HepG2 (cell line): ENCODE measurements around the gene CLBA1. TPM values are rescaled to one million over a fixed set of nuclear protein-coding genes. Genes with fewer than 3 reads are reported as not detected.

Source experiments
- AHR ChIP-seq: IDR thresholded peaks from 2 replicates; pipeline ENCODE4 v1.6.1; 2018; ENCODE audit warnings: missing genetic modification reagents, missing compliant biosample characterization
- CBX2 ChIP-seq, 2 experiments: fragments of 200-600 bp in 1 of 2; sonication (generic); formaldehyde crosslinking in 1 of 2; IDR thresholded peaks; 2 replicates each; pipeline versions ENCODE4 v1.7.0 to v1.8.1; 2018 to 2022; ENCODE audit warnings: low read depth in 2 of 2, low read length in 1 of 2, mild to moderate bottlenecking in 1 of 2, missing genetic modification reagents in 1 of 2
- FOXP1 ChIP-seq, 2 experiments: fragments of 450-650 bp in 1 of 2; IDR thresholded peaks; 2 replicates each; pipeline ENCODE4 v1.6.1; 2017 to 2018; ENCODE audit warnings: antibody characterized with exemption in 1 of 2
- MXI1 ChIP-seq: IDR thresholded peaks from 3 replicates; pipeline ENCODE4 v1.6.1; 2012; ENCODE audit warnings: low read depth, low read length, inconsistent platforms, borderline replicate concordance
- PRMT3 ChIP-seq: sonication (generic); formaldehyde crosslinking; IDR thresholded peaks from 2 replicates; pipeline ENCODE4 v1.8.1; 2022; ENCODE audit warnings: low read depth, mild to moderate bottlenecking, moderate library complexity, missing genetic modification reagents, borderline replicate concordance
- RNF2 ChIP-seq: fragments of 450-650 bp; conservative IDR thresholded peaks from 2 replicates; pipeline ENCODE4 v1.6.1; 2016; ENCODE audit warnings: low read depth
- RXRA ChIP-seq: sonication (generic); formaldehyde crosslinking; IDR thresholded peaks from 2 replicates; pipeline ENCODE4 v1.5.1; 2020; ENCODE audit warnings: missing genetic modification reagents
- ZC3H4 ChIP-seq: sonication (generic); formaldehyde crosslinking; IDR thresholded peaks from 2 replicates; pipeline ENCODE4 v1.4.0; 2020; ENCODE audit warnings: missing genetic modification reagents, borderline replicate concordance
- ZFP1 ChIP-seq: IDR thresholded peaks from 2 replicates; pipeline ENCODE4 v1.6.1; 2016
- ZFP41 ChIP-seq: sonication (generic); formaldehyde crosslinking; IDR thresholded peaks from 2 replicates; pipeline ENCODE4 v1.4.0; 2020; ENCODE audit warnings: mild to moderate bottlenecking, missing genetic modification reagents, borderline replicate concordance
- ZNF18 ChIP-seq: sonication (generic); formaldehyde crosslinking; IDR thresholded peaks from 2 replicates; pipeline ENCODE4 v1.8.0; 2022; ENCODE audit warnings: mild to moderate bottlenecking, missing genetic modification reagents; ENCODE audit not compliant: insufficient replicate concordance
- ZNF205 ChIP-seq: IDR thresholded peaks from 2 replicates; pipeline ENCODE4 v1.6.1; 2018; ENCODE audit warnings: missing biosample characterization, missing genetic modification reagents
- ZNF230 ChIP-seq: sonication (generic); formaldehyde crosslinking; IDR thresholded peaks from 2 replicates; pipeline ENCODE4 v1.4.0; 2020; ENCODE audit warnings: mild to moderate bottlenecking, missing genetic modification reagents
- ZNF317 ChIP-seq: sonication (generic); formaldehyde crosslinking; IDR thresholded peaks from 2 replicates; pipeline ENCODE4 v1.5.0; 2020; ENCODE audit warnings: mild to moderate bottlenecking, missing genetic modification reagents
- ZNF329 ChIP-seq: sonication (generic); formaldehyde crosslinking; IDR thresholded peaks from 2 replicates; pipeline ENCODE4 v1.9.0; 2021; ENCODE audit warnings: low read depth, mild to moderate bottlenecking, missing genetic modification reagents
- ZNF550 ChIP-seq: sonication (generic); formaldehyde crosslinking; IDR thresholded peaks from 2 replicates; pipeline ENCODE4 v1.4.0; 2020; ENCODE audit warnings: mild to moderate bottlenecking, missing genetic modification reagents, borderline replicate concordance
- ZNF607 ChIP-seq: sonication (generic); formaldehyde crosslinking; IDR thresholded peaks from 2 replicates; pipeline ENCODE4 v1.5.1; 2020; ENCODE audit warnings: missing genetic modification reagents, mild to moderate bottlenecking, borderline replicate concordance
- ZNF615 ChIP-seq: sonication (generic); formaldehyde crosslinking; IDR thresholded peaks from 2 replicates; pipeline ENCODE4 v1.5.0; 2020; ENCODE audit warnings: mild to moderate bottlenecking, missing genetic modification reagents, borderline replicate concordance
- ZNF660 ChIP-seq: sonication (generic); formaldehyde crosslinking; IDR thresholded peaks from 2 replicates; pipeline ENCODE4 v1.5.1; 2020; ENCODE audit warnings: mild to moderate bottlenecking, low read depth, missing genetic modification reagents, borderline replicate concordance
- polyA plus RNA-seq, 8 experiments: library from polyadenylated mRNA; depleted of rRNA in 3 of 8; stranded (reverse) in 7 of 8; unstranded in 1 of 8; fragments of >200 nt; fragmentation: Illumina TruSeq in 4 of 8; extraction: Trizol in 4 of 8; gene quantifications; 2 replicates each; pipeline versions ENCODE4 v1.2.1 to v1.2.3, GENCODE V29; 2011 to 2016; ENCODE audit warnings: low read depth in 4 of 8, missing spikeins in 1 of 8, mixed read lengths in 1 of 8; ENCODE audit not compliant: insufficient read depth in 1 of 8
- total RNA-seq, 5 experiments: library from RNA; depleted of rRNA; stranded (reverse); fragments of >200 nt; fragmentation: Illumina TruSeq; extraction: Trizol; gene quantifications; 2 replicates each; pipeline ENCODE4 v1.2.3, GENCODE V29; 2016; ENCODE audit warnings: low read depth in 1 of 5
- TF ChIP-seq, protein P1 (sequence below): sonication (generic); formaldehyde crosslinking; IDR thresholded peaks from 2 replicates; pipeline ENCODE4 v1.5.0; 2020; ENCODE audit warnings: mild to moderate bottlenecking, missing genetic modification reagents
- TF ChIP-seq, protein P2 (sequence below): sonication (generic); formaldehyde crosslinking; IDR thresholded peaks from 2 replicates; pipeline ENCODE4 v1.4.0; 2020; ENCODE audit warnings: missing genetic modification reagents

Gene CLBA1
- total and polyA plus RNA-seq, 2 of the 13 experiments (the other 11 are each of a cell fraction or from before 2014, with no cell fraction given), result 1.2 to 1.4 TPM

GRCh38 chr14:105020815-105021655, 35.4 kb downstream of the CLBA1 start, which contains the start of gene CDCA4 (continued):
- TF ChIP-seq PRMT3 (no peak), ZFP1 (CRISPR knock-in tag) (no peak), ZFP41 (CRISPR knock-in tag) (no peak), RXRA (CRISPR knock-in tag) (no peak; the same call in 1 of the 2 replicates), ZNF615 (no peak), FOXP1 (IDR thresholded peaks at IDR 0.05) (no peak), FOXP1 (CRISPR knock-in tag; IDR thresholded peaks at IDR 0.05) (no peak), ZNF550 (CRISPR knock-in tag) (no peak), AHR (CRISPR knock-in tag) (no peak; the same call in 1 of the 2 replicates), ZNF317 (CRISPR knock-in tag) (no peak), ZC3H4 (no peak), ZNF607 (CRISPR knock-in tag) (no peak; the same call in 1 of the 2 replicates), MXI1 (peak; percentile 89; the same call in 2 of the 3 replicates), ZNF230 (CRISPR knock-in tag) (no peak), RNF2 (0 out of 2 replicates have a peak, but pooled peaks have one; percentile 45), ZNF660 (CRISPR knock-in tag) (no peak), ZNF18 (CRISPR knock-in tag) (no peak), ZNF205 (no peak; the same call in 1 of the 2 replicates), ZNF329 (CRISPR knock-in tag) (no peak), CBX2 (IDR thresholded peaks at IDR 0.05; ENCODE audit: low read depth, low read length) (no peak), CBX2 (CRISPR knock-in tag; IDR thresholded peaks at IDR 0.05; ENCODE audit: low read depth) (no peak)
- TF ChIP-seq, protein P1, sequence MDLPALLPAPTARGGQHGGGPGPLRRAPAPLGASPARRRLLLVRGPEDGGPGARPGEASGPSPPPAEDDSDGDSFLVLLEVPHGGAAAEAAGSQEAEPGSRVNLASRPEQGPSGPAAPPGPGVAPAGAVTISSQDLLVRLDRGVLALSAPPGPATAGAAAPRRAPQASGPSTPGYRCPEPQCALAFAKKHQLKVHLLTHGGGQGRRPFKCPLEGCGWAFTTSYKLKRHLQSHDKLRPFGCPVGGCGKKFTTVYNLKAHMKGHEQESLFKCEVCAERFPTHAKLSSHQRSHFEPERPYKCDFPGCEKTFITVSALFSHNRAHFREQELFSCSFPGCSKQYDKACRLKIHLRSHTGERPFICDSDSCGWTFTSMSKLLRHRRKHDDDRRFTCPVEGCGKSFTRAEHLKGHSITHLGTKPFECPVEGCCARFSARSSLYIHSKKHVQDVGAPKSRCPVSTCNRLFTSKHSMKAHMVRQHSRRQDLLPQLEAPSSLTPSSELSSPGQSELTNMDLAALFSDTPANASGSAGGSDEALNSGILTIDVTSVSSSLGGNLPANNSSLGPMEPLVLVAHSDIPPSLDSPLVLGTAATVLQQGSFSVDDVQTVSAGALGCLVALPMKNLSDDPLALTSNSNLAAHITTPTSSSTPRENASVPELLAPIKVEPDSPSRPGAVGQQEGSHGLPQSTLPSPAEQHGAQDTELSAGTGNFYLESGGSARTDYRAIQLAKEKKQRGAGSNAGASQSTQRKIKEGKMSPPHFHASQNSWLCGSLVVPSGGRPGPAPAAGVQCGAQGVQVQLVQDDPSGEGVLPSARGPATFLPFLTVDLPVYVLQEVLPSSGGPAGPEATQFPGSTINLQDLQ (CRISPR knock-in tag), result no peak
- TF ChIP-seq, protein P2, sequence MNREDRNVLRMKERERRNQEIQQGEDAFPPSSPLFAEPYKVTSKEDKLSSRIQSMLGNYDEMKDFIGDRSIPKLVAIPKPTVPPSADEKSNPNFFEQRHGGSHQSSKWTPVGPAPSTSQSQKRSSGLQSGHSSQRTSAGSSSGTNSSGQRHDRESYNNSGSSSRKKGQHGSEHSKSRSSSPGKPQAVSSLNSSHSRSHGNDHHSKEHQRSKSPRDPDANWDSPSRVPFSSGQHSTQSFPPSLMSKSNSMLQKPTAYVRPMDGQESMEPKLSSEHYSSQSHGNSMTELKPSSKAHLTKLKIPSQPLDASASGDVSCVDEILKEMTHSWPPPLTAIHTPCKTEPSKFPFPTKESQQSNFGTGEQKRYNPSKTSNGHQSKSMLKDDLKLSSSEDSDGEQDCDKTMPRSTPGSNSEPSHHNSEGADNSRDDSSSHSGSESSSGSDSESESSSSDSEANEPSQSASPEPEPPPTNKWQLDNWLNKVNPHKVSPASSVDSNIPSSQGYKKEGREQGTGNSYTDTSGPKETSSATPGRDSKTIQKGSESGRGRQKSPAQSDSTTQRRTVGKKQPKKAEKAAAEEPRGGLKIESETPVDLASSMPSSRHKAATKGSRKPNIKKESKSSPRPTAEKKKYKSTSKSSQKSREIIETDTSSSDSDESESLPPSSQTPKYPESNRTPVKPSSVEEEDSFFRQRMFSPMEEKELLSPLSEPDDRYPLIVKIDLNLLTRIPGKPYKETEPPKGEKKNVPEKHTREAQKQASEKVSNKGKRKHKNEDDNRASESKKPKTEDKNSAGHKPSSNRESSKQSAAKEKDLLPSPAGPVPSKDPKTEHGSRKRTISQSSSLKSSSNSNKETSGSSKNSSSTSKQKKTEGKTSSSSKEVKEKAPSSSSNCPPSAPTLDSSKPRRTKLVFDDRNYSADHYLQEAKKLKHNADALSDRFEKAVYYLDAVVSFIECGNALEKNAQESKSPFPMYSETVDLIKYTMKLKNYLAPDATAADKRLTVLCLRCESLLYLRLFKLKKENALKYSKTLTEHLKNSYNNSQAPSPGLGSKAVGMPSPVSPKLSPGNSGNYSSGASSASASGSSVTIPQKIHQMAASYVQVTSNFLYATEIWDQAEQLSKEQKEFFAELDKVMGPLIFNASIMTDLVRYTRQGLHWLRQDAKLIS (CRISPR knock-in tag), result no peak
